Adrenal gland (tissue), 12 donors: ENCODE data around the gene BACH2. TPM values are rescaled to one million over a fixed set of nuclear protein-coding genes. Genes with fewer than 3 reads are reported as not detected.

Source experiments
- DNase-seq, 7 donors: peaks; one replicate each; pipeline ENCODE4 v3.0.0-alpha.2; 2019 to 2020
- H3K27ac ChIP-seq, 5 donors: fragments of 200-600 bp; sonication (generic) in 4 of 5; 1 replicate in 3 of 5; 2 replicates in 2 of 5; pipeline versions ENCODE4 v1.5.1 to v1.8.0; 2016 to 2020; ENCODE audit warnings: mild to moderate bottlenecking in 1 of 5
- H3K27me3 ChIP-seq: fragments of 200-600 bp; 2 replicates; pipeline ENCODE4 v1.8.0; 2021
- H3K36me3 ChIP-seq, 2 donors: fragments of 200-600 bp; replicated peaks in 1 of 2; 1 replicate in 1 of 2; 2 replicates in 1 of 2; pipeline versions ENCODE4 v1.5.1 to v1.8.0; 2018 to 2022
- H3K4me1 ChIP-seq, 2 donors: fragments of 200-600 bp; replicated peaks in 1 of 2; 1 replicate in 1 of 2; 2 replicates in 1 of 2; pipeline versions ENCODE4 v1.5.1 to v1.8.0; 2018 to 2021
- H3K4me3 ChIP-seq, 4 donors: fragments of 200-600 bp; sonication (generic) in 3 of 4; one replicate each; pipeline ENCODE4 v1.5.1; 2016 to 2018
- H3K9me3 ChIP-seq, 3 donors: fragments of 200-600 bp; sonication (generic) in 1 of 3; replicated peaks in 1 of 3; 1 replicate in 2 of 3; 2 replicates in 1 of 3; pipeline versions ENCODE4 v1.5.1 to v1.8.0; 2016 to 2021
- CTCF ChIP-seq, 6 experiments: fragments of 450-650 bp in 4 of 6; fragments of 200-600 bp in 2 of 6; sonication (generic) in 1 of 6; IDR thresholded peaks; 1 replicate in 5 of 6; 2 replicates in 1 of 6; pipeline versions ENCODE4 v1.5.1 to v1.8.0; 2016 to 2021; ENCODE audit warnings: antibody characterized with exemption in 6 of 6, mild to moderate bottlenecking in 2 of 6, moderate library complexity in 1 of 6
- POLR2A ChIP-seq, 2 donors: fragments of 450-650 bp; IDR thresholded peaks; one replicate each; pipeline ENCODE4 v1.6.1; 2017; ENCODE audit warnings: antibody characterized with exemption in 2 of 2, mild to moderate bottlenecking in 2 of 2, moderate library complexity in 1 of 2
- WGBS, 4 donors: extraction: QIAGEN DNeasy Blood & Tissue Kit in 2 of 4; methylation state at CpG; one replicate each; pipeline versions ENCODE4 v1.1.5 to v1.1.7; 2013 to 2017; 5-methylcytosine and 5-hydroxymethylcytosine counted together
- intact Hi-C, 2 donors: fragments of 100-400 bp; cut with DNase I; formaldehyde crosslinking; loops; one replicate each; pipeline versions ENCODE4 v1.14.1 to v1.15.0; 2022 to 2023
- polyA plus RNA-seq, 3 donors: library from polyadenylated mRNA; stranded (reverse); fragments of 200-250 nt in 2 of 3; fragments of 350-450 nt in 1 of 3; fragmentation: Illumina TruSeq in 1 of 3; extraction: RNeasy Lipid Tissue Mini Kit (QIAGEN cat#74804) in 1 of 3; gene quantifications; one replicate each; pipeline ENCODE4 v1.2.3, GENCODE V29; 2013 to 2014
- total RNA-seq, 9 donors: library from RNA; depleted of rRNA in 4 of 9; stranded (reverse); fragments of >200 nt in 4 of 9; fragments of 120-200 nt in 1 of 9; fragmentation: NEBNext Ultra II Directional in 1 of 9; extraction: Animal tissue kit (Norgen Biotek cat#: 25700) in 1 of 9; gene quantifications; one replicate each; pipeline versions ENCODE4 v1.1.0 to v1.2.4, GENCODE V29; 2013 to 2023
- donor health status: healthy with polysubstance abuse.
- donor health status: Bipolar disorder and iron deficiency.
- donor health status: DM: yes; HTN: yes; CAD: no.
- donor health status: DM: no; HTN: no; CAD: no.
- donor health status: DM: no; HTN: no; CAD: no.
- donor health status: DM: yes; HTN: yes; CAD: no.

Gene BACH2
- total and polyA plus RNA-seq, 12 donors, result 0.08 to 2.9 (median 0.83) TPM

GRCh38 chr6:89999945-90000825 is 296.5 kb downstream of the BACH2 start:
- no peaks in the 10 kb centered on the region for H3K4me1 ChIP-seq
- intact Hi-C loops, result no loop called here
- no peak for TF ChIP-seq CTCF (IDR thresholded peaks at IDR 0.05)
- no peak for TF ChIP-seq POLR2A (IDR thresholded peaks at IDR 0.05)
- H3K27ac ChIP-seq, result no peak overlapping the region
- no peaks in the 10 kb centered on the region for H3K27me3 ChIP-seq
- H3K4me3 ChIP-seq, result no peak overlapping the region
- 85 to 88% (median 87%) methylated on average over 8 of the region's 8 CpGs for WGBS, 4 donors
- H3K36me3 ChIP-seq, result no peaks in the 10 kb centered on the region
- no peaks in the 10 kb centered on the region for H3K9me3 ChIP-seq
- no peak for DNase-seq

GRCh38 chr6:89999154-89999553 is 297.5 kb downstream of the BACH2 start:
- Histone ChIP-seq H3K27ac (no peak overlapping the region), H3K4me3 (no peak overlapping the region), H3K4me1 (no peaks in the 10 kb centered on the region), H3K9me3 (no peaks in the 10 kb centered on the region), H3K36me3 (no peaks in the 10 kb centered on the region), H3K27me3 (no peaks in the 10 kb centered on the region)
- intact Hi-C loops, result no loop called here
- DNase-seq, result peak in 2 of 7 donors; percentile 15 to 25
- TF ChIP-seq CTCF (IDR thresholded peaks at IDR 0.05) (no peak), POLR2A (IDR thresholded peaks at IDR 0.05) (no peak)
- WGBS, 4 donors, result 35 to 56% (median 47%) methylated on average over 4 of the region's 4 CpGs

GRCh38 chr6:89997456-89998445 is 298.9 kb downstream of the BACH2 start:
- H3K4me3 ChIP-seq, result no peak overlapping the region
- H3K9me3 ChIP-seq, result no peaks in the 10 kb centered on the region
- peak in 1 of 7 donors; percentile 21 for DNase-seq
- no peaks in the 10 kb centered on the region for H3K27me3 ChIP-seq
- H3K27ac ChIP-seq, result peak overlapping the region in 1 of 5 donors; percentile 19
- TF ChIP-seq CTCF (IDR thresholded peaks at IDR 0.05), result no peak
- no peak for TF ChIP-seq POLR2A (IDR thresholded peaks at IDR 0.05)
- intact Hi-C loops, result no loop called here
- H3K36me3 ChIP-seq, result no peaks in the 10 kb centered on the region
- H3K4me1 ChIP-seq, result no peaks in the 10 kb centered on the region
- 65 to 76% (median 74%) methylated on average over 6 of the region's 6 CpGs for WGBS, 4 donors

- no peaks in the 10 kb centered on the region for H3K9me3 ChIP-seq
- intact Hi-C loops, result no loop called here
- TF ChIP-seq POLR2A (IDR thresholded peaks at IDR 0.05), result no peak
- TF ChIP-seq CTCF (IDR thresholded peaks at IDR 0.05), result no peak
- no peaks in the 10 kb centered on the region for H3K27me3 ChIP-seq
- no peaks in the 10 kb centered on the region for H3K4me1 ChIP-seq
- H3K27ac ChIP-seq, result no peak overlapping the region
- 94 to 99% (median 97%) methylated on average over 3 of the region's 3 CpGs for WGBS, 4 donors
- no peak for DNase-seq
- no peak overlapping the region for H3K4me3 ChIP-seq
- H3K36me3 ChIP-seq, result no peaks in the 10 kb centered on the region
Observed at GRCh38 chr6:89993411-89993810, 303.2 kb downstream of the BACH2 start.
